ENCODE results near the gene ELP6. TPM values are rescaled to one million over a fixed set of nuclear protein-coding genes. Genes with fewer than 3 reads are reported as not detected.

The ELP6 gene
- 32.0 and 36.7 TPM in 2 replicates for total RNA-seq
- 25.2 TPM for total RNA-seq (2013)
- 20.6 and 29.4 TPM in 2 replicates for polyA plus RNA-seq
- polyA minus RNA-seq: 28.0 and 36.2 TPM in 2 replicates

- Histone ChIP-seq H3K4me1 (ENCODE audit: control insufficient read depth in 2 of 2, insufficient read depth in 2 of 2, low read length in 2 of 2) (peaks cover 0 to 9% of the 10 kb centered on the region in 2 donors), H2AFZ (ENCODE audit: insufficient read depth, low read depth, low read length, poor library complexity, severe bottlenecking) (peak within 1 kb of the TSS; percentile 100), H3K9me3 (ENCODE audit: control extremely low read depth in 1 of 3, control insufficient read depth in 2 of 3, insufficient read depth in 1 of 3, low read length in 2 of 3) (peaks cover 0 to 2% (median 0%) of the 10 kb centered on the region in 3 donors), H3K4me3 (ENCODE audit: control extremely low read depth in 1 of 5, extremely low read depth in 1 of 5, insufficient read depth in 1 of 5, low read depth in 2 of 5, low read length in 4 of 5) (peak within 1 kb of the TSS; percentile 79 to 91 (median 80)), H4K20me1 (ENCODE audit: control insufficient read depth, insufficient read depth, low read length, poor library complexity, severe bottlenecking) (no peaks in the 10 kb centered on the region), H3K79me2 (ENCODE audit: control insufficient read depth, insufficient read depth, low read length) (peaks cover 37% of the 10 kb centered on the region), H3K27me3 (replicated peaks in 1 of 4; ENCODE audit: control extremely low read depth in 1 of 4, control insufficient read depth in 3 of 4, insufficient read depth in 4 of 4, low read length in 3 of 4) (no peaks in the 10 kb centered on the region), H3K9ac (ENCODE audit: low read length) (peak within 1 kb of the TSS; percentile 87), H3K27ac (ENCODE audit: low read length in 2 of 2) (peak within 1 kb of the TSS; percentile 66 to 76), H3K36me3 (replicated peaks in 1 of 2; ENCODE audit: control extremely low read depth in 1 of 2, control insufficient read depth in 1 of 2, extremely low read depth in 1 of 2, insufficient read depth in 2 of 2, low read length in 1 of 2) (peaks cover 0 to 16% of the 10 kb centered on the region in 2 experiments), H3K4me2 (replicated peaks; ENCODE audit: low read depth, low read length, poor library complexity, severe bottlenecking) (peak within 1 kb of the TSS; percentile 87)
- Mint-ChIP-seq H3K27me3 (no peaks in the 10 kb centered on the region), H3K4me1 (peaks cover 16% of the 10 kb centered on the region), H3K9me3 (ENCODE audit: insufficient read depth) (no peaks in the 10 kb centered on the region), H3K27ac (peak within 1 kb of the TSS; percentile 99), H3K4me3 (peak within 1 kb of the TSS; percentile 99)
- WGBS (ENCODE audit: insufficient coverage): under 1% methylated on average over 71 of the region's 71 CpGs
- DNase-seq: peak; percentile 99
- intact Hi-C loops (cut with micrococcal nuclease): loop anchor here (1.0 to 2.0 kb wide), 5 partner anchors 9 to 290 kb away; partner anchors contain the start of genes DHX30, KIF9, KLHL18 and SCAP
- CTCF ChIA-PET: interaction anchor here (0.6 to 1.4 kb wide), 4 partner anchors 9 to 311 kb away, joined by 3 to 6 read pairs (median 3); no protein-coding TSS in a partner anchor
- POLR2A ChIA-PET: interaction anchor here (0.7 kb wide), 1 partner anchor 29 kb away, joined by 6 read pairs; no protein-coding TSS in a partner anchor
- ATAC-seq (ENCODE audit: low read depth): peak; percentile 93
- TF ChIP-seq EZH2 (IDR thresholded peaks at IDR 0.05; ENCODE audit: borderline replicate concordance, insufficient read depth, low read depth, low read length, poor library complexity, severe bottlenecking): no peak
- TF ChIP-seq CTCF (IDR thresholded peaks at IDR 0.05): peak; percentile 67
These were observed at the start of gene ELP6 for GRCh38 chr3:47513125-47513929. Gene ELP6 (minus strand): TSS chr3:47513712. CDS start chr3:47513590, 122 bp downstream.

- WGBS (ENCODE audit: insufficient coverage): 100% methylated on average over 2 of the region's 2 CpGs
- Histone ChIP-seq H3K27ac (ENCODE audit: low read length in 2 of 2) (no peak overlapping the region), H3K4me2 (replicated peaks; ENCODE audit: low read depth, low read length, poor library complexity, severe bottlenecking) (no peak overlapping the region), H3K79me2 (ENCODE audit: control insufficient read depth, insufficient read depth, low read length) (no peaks in the 10 kb centered on the region), H3K27me3 (replicated peaks in 1 of 4; ENCODE audit: control extremely low read depth in 1 of 4, control insufficient read depth in 3 of 4, insufficient read depth in 4 of 4, low read length in 3 of 4) (peaks cover 0 to 9% (median 0%) of the 10 kb centered on the region in 4 experiments), H3K9me3 (ENCODE audit: control extremely low read depth in 1 of 3, control insufficient read depth in 2 of 3, insufficient read depth in 1 of 3, low read length in 2 of 3) (peaks cover 0 to 3% (median 2%) of the 10 kb centered on the region in 3 donors), H3K4me1 (ENCODE audit: control insufficient read depth in 2 of 2, insufficient read depth in 2 of 2, low read length in 2 of 2) (no peaks in the 10 kb centered on the region), H3K9ac (ENCODE audit: low read length) (no peak overlapping the region), H3K4me3 (ENCODE audit: control extremely low read depth in 1 of 5, extremely low read depth in 1 of 5, insufficient read depth in 1 of 5, low read depth in 2 of 5, low read length in 4 of 5) (no peak overlapping the region), H2AFZ (ENCODE audit: insufficient read depth, low read depth, low read length, poor library complexity, severe bottlenecking) (no peak overlapping the region), H4K20me1 (ENCODE audit: control insufficient read depth, insufficient read depth, low read length, poor library complexity, severe bottlenecking) (no peaks in the 10 kb centered on the region), H3K36me3 (replicated peaks in 1 of 2; ENCODE audit: control extremely low read depth in 1 of 2, control insufficient read depth in 1 of 2, extremely low read depth in 1 of 2, insufficient read depth in 2 of 2, low read length in 1 of 2) (no peaks in the 10 kb centered on the region)
- intact Hi-C loops (cut with micrococcal nuclease): no loop called here
- CTCF ChIA-PET: no interaction called here
- H3K27ac Mint-ChIP-seq: no peak overlapping the region
- H3K9me3 Mint-ChIP-seq (ENCODE audit: insufficient read depth): peaks cover 3% of the 10 kb centered on the region
- POLR2A ChIA-PET: no interaction called here
- DNase-seq: no peak
- H3K4me1 Mint-ChIP-seq: no peaks in the 10 kb centered on the region
- no peak for TF ChIP-seq EZH2 (IDR thresholded peaks at IDR 0.05; ENCODE audit: borderline replicate concordance, insufficient read depth, low read depth, low read length, poor library complexity, severe bottlenecking)
- no peak for TF ChIP-seq CTCF (IDR thresholded peaks at IDR 0.05)
- peaks cover 13% of the 10 kb centered on the region for H3K27me3 Mint-ChIP-seq
- ATAC-seq (ENCODE audit: low read depth): no peak
- H3K4me3 Mint-ChIP-seq: no peak overlapping the region
These were observed 42.8 kb upstream of the ELP6 start for GRCh38 chr3:47556351-47556750.

Measured in B cell (primary cell).